HG02763 (cell line): ENCODE data around the gene OR5M3.

Experiments
- ATAC-seq: cut with Tn5 transposase; IDR thresholded peaks from one replicate; pipeline ENCODE4 v1.9.1; 2021; ENCODE audit warnings: mild to moderate bottlenecking, moderate library complexity; ENCODE audit not compliant: unreplicated experiment

OR5M3 gene

GRCh38 chr11:56473252-56473651 is at the start of gene OR5M3:
Gene OR5M3 (minus strand): TSS chr11:56473352. CDS start chr11:56470497, 2,855 bp downstream.
- ATAC-seq = no peak

- ATAC-seq = no peak
Observed at GRCh38 chr11:56522008-56522407, 48.9 kb upstream of the OR5M3 start.

- ATAC-seq = no peak
Observed at GRCh38 chr11:56513280-56513679, 40.1 kb upstream of the OR5M3 start.

GRCh38 chr11:56509439-56509838 is 36.3 kb upstream of the OR5M3 start:
- ATAC-seq = no peak

- ATAC-seq = no peak
Observed at GRCh38 chr11:56497010-56497409, 23.9 kb upstream of the OR5M3 start.

GRCh38 chr11:56495117-56495516 is 22.0 kb upstream of the OR5M3 start:
- no peak for ATAC-seq

DNA sequence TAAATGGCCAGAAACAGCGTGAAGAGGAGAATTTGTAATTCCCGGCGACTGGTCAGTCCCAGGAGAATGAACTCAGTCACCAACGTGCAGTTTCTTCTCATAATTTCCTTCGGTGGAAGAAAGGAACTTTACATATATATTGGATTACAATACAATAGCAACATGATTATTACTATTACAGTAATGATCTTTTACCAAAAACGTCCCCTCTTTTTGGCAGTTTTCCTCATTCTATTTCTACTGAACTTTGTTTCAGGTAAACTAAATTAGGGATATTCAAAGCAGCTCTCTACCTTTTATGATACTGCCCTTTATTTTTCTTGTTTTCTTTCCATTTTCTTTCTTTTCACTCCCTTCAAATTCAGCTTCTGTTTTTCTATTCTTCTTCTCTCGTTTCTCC is 18.1 kb upstream of the OR5M3 start, which contains the start of gene OR5M8:
Gene OR5M8 (minus strand): TSS at position 101 of the 400 bp plus-strand sequence. CDS start 0 bp downstream, at position 101.
- no peak for ATAC-seq

DNA sequence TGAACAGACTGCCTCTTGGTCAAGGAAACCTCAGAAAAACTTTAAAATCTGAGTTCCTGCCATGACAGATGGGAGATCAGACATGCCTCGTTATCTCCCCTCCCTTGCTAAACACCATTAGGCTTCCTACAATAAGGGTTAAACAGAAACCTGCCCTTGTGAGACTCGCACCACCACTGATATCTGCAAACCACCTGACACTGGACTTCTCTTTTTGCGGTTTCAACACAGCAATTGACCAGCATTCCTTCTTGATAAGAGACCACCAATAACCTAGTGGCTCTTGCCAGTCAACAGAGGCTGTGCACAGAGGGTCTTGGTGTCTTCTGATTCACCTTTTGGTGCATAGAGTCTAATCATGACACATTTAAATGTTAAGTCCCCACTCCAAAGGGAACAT is 13.6 kb upstream of the OR5M3 start:
- ATAC-seq = no peak

DNA sequence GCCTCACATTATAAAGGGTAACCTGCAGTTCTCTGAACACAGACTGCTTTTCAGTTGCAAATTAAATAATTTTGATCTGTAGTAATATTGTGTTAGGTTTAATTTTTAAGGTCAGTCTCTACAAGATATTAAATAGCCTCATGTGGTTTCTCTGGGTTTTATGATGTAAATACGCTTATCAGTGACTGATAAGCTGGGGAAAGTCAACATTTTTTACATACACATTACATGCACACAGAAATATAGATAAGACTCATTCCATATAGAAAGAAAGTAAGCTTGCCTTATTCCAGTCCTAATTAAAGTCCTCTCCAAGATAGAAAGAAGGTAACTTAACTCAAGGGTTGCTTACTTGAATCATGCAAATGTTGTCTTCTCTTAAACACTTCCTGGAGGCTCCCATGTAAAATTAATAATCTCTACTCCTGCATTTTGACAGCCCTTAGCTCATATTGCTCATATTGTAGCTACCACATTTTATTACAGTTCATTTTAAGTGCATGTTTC is 1.6 kb upstream of the OR5M3 start:
- ATAC-seq = no peak

DNA sequence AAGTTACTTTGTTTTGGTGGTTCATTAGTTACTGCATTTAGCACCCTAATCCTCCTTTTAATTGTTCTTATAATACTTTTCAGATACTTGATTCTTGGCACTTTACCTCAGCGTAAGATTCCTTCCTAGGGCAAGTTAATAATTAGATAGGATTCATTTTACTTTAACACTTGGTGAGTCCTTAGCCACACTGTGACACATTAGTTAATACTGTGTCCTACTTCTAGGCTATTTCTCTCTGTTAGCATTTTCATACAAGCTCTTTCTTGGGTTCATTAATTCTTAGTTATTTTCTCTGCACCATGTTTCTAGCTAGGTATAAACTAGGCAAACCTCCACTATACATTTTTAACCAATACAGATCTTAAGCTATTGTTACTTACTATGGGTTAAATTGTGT is 16.1 kb downstream of the OR5M3 start:
- no peak for ATAC-seq

DNA sequence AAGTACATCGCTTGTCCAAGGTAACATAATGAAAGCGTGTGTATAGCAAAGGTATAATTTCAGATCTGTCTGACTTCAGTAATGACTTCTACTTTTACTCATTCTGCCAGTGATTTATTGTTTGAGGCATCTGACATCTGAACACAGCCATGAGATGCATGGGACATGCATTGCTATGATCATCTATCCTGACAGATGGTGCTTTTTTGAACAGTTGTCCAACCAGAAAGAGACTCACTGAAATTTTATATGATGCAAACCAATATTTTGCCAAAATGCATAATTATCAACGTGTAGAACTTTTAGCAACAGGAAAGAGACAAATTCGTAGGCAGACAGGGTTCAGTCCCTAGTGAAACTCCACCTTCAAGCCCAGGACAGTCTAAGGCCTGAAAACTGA is 19.6 kb downstream of the OR5M3 start:
- no peak for ATAC-seq
